DOHH2 (cell line): ENCODE data around the gene AKAP8.

Experiments used
- H3F3A ChIP-seq: fragments of 200-600 bp; sonication (generic), shearing (Covaris generic); 2 replicates; pipeline ENCODE4 v1.6.0; 2016; ENCODE audit warnings: antibody characterized with exemption, mild to moderate bottlenecking; ENCODE audit not compliant: control insufficient read depth, insufficient read depth
- H3K27ac ChIP-seq: fragments of 200-600 bp; sonication (generic); 2 replicates; pipeline ENCODE4 v1.5.1; 2014; ENCODE audit warnings: low read depth, mild to moderate bottlenecking, low read length, moderate library complexity
- H3K27me3 ChIP-seq: fragments of 200-600 bp; sonication (generic); 2 replicates; pipeline ENCODE4 v1.6.1; 2014; ENCODE audit warnings: mild to moderate bottlenecking, low read length, mixed read lengths; ENCODE audit not compliant: control insufficient read depth
- H3K36me3 ChIP-seq: fragments of 200-600 bp; sonication (generic); 2 replicates; pipeline ENCODE4 v1.6.1; 2014; ENCODE audit warnings: mild to moderate bottlenecking, low read length, moderate library complexity, mixed read lengths; ENCODE audit not compliant: control insufficient read depth
- H3K4me1 ChIP-seq: fragments of 200-600 bp; sonication (generic); 2 replicates; pipeline ENCODE4 v1.6.1; 2014; ENCODE audit warnings: mild to moderate bottlenecking, low read length, mixed read lengths; ENCODE audit not compliant: control insufficient read depth
- H3K4me2 ChIP-seq: fragments of 200-600 bp; sonication (generic); 2 replicates; pipeline ENCODE4 v1.6.0; 2014; ENCODE audit warnings: mild to moderate bottlenecking, low read length, moderate library complexity
- H3K4me3 ChIP-seq: fragments of 200-600 bp; sonication (generic); 2 replicates; pipeline ENCODE4 v1.5.1; 2014; ENCODE audit warnings: mild to moderate bottlenecking, low read length, mixed read lengths
- H3K79me2 ChIP-seq: fragments of 200-600 bp; sonication (generic); 2 replicates; pipeline ENCODE4 v1.6.1; 2014; ENCODE audit warnings: mild to moderate bottlenecking, low read length, mixed read lengths; ENCODE audit not compliant: control insufficient read depth
- H3K9me2 ChIP-seq: fragments of 200-600 bp; sonication (generic); replicated peaks from 2 replicates; pipeline ENCODE4 v1.6.1; 2014; ENCODE audit warnings: mild to moderate bottlenecking, low read length, mixed read lengths; ENCODE audit not compliant: control insufficient read depth
- H3K9me3 ChIP-seq: fragments of 200-600 bp; sonication (generic); 2 replicates; pipeline ENCODE4 v1.6.1; 2014; ENCODE audit warnings: antibody characterized with exemption, low read length, mixed read lengths; ENCODE audit not compliant: control insufficient read depth, insufficient read depth
- H4K20me1 ChIP-seq: fragments of 200-600 bp; sonication (generic); 2 replicates; pipeline ENCODE4 v1.6.0; 2014; ENCODE audit warnings: low read depth, mild to moderate bottlenecking, antibody characterized with exemption, low read length, moderate library complexity; ENCODE audit not compliant: control insufficient read depth, insufficient read depth
- EZH2phosphoT487 ChIP-seq: fragments of 200-600 bp; sonication (generic); IDR thresholded peaks from 2 replicates; pipeline ENCODE4 v1.6.1; 2017; ENCODE audit warnings: borderline replicate concordance, mild to moderate bottlenecking, antibody characterized with exemption, low read length, moderate library complexity, mixed read lengths
- TF ChIP-seq, protein P1 (sequence below): fragments of 200-600 bp; sonication (generic); IDR thresholded peaks from one replicate; pipeline ENCODE4 v1.5.1; 2014; ENCODE audit warnings: antibody characterized with exemption, mild to moderate bottlenecking, low read depth, low read length; ENCODE audit not compliant: poor library complexity, severe bottlenecking

Gene AKAP8

DNA sequence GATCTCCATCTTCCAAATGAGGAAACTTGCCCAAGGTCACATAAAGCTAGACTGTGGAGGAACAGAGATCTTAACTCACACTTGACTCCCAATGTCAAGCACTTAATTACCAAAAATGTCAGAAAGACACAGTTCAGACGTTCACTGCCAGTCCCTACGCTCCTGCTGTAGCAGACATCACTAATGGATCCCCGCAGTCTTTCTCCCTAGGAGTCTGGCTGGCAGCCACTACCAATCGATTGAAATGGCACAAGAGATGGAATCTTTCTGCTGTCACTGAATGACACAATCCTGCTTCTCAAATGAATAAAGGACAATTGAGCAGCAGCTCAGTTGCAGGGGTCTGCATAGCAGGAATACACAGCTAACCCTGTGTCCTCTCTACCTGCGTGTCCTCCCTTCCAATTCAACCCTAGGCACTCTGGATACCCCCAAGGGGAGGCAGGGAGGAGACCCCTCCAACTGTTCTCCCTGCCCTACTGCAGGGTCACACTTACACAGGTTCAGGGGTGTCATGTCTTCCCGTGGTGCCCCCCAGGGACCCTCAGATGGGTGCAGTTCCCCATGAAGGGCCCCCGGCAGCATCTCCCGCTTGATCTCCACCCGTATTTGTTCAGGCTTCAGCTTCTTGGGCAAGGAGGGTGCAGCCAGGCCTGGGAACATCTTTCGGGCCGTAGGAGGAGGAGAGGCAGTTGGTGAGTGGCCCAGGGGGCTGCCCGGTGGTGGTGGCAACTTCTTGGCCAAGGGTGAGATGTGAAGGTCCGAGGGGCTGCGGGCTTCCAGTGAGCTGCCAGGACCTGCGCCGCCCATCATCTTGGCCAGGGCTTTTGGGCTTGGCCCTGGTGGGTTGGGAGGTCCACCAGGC is 47.1 kb upstream of the AKAP8 start:
- H3K27ac ChIP-seq, result no peak overlapping the region
- no peaks in the 10 kb centered on the region for H3K9me2 ChIP-seq
- no peaks in the 10 kb centered on the region for H3K27me3 ChIP-seq
- H3K9me3 ChIP-seq, result no peaks in the 10 kb centered on the region
- H3K4me2 ChIP-seq, result no peak overlapping the region
- peaks cover 35% of the 10 kb centered on the region for H3K79me2 ChIP-seq
- H3K4me1 ChIP-seq, result peaks cover 15% of the 10 kb centered on the region
- H3K36me3 ChIP-seq, result peaks cover 85% of the 10 kb centered on the region
- H3F3A ChIP-seq, result no peaks in the 10 kb centered on the region
- peaks cover 7% of the 10 kb centered on the region for H4K20me1 ChIP-seq
- TF ChIP-seq EZH2phosphoT487, result no peak
- TF ChIP-seq, protein P1, sequence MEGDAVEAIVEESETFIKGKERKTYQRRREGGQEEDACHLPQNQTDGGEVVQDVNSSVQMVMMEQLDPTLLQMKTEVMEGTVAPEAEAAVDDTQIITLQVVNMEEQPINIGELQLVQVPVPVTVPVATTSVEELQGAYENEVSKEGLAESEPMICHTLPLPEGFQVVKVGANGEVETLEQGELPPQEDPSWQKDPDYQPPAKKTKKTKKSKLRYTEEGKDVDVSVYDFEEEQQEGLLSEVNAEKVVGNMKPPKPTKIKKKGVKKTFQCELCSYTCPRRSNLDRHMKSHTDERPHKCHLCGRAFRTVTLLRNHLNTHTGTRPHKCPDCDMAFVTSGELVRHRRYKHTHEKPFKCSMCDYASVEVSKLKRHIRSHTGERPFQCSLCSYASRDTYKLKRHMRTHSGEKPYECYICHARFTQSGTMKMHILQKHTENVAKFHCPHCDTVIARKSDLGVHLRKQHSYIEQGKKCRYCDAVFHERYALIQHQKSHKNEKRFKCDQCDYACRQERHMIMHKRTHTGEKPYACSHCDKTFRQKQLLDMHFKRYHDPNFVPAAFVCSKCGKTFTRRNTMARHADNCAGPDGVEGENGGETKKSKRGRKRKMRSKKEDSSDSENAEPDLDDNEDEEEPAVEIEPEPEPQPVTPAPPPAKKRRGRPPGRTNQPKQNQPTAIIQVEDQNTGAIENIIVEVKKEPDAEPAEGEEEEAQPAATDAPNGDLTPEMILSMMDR, result no peak
- no peak overlapping the region for H3K4me3 ChIP-seq

DNA sequence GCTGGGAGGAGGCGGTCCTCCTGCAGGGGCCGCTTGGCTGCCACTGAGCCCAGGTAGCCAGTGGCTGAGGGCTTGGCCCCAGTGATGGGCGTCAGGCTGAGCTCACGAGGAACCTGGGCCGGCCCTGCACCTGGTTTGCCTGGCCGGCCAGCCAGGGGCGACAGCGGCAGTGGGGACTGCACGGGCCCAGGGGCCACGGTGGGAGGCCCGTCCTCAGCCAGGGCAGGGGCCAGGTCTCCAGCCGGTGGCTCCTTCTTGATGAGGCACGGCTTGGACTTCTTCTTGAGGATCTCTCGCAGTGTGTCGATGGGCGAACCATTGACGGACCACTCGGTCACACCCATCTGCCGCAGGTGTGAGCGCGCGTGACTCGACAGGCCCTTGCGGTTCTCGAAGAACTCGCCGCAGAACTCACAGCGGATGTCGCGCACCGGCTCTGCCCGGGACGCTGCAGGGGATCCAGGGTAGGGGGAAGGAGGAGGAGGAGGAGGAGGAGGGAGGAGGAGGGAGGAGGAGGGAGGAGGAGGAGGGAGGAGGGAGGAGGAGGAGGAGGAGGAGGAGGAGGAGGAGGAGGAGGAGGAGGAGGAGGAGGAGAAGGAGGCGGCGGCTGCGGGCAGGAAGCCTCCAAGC is 45.8 kb upstream of the AKAP8 start:
- Histone ChIP-seq H3F3A (peaks cover 2% of the 10 kb centered on the region; the same call in 1 of the 2 replicates), H4K20me1 (0 out of 2 replicates have a peak, but pooled peaks cover 2% of the 10 kb centered on the region), H3K27me3 (no peaks in the 10 kb centered on the region), H3K79me2 (peaks cover 23% of the 10 kb centered on the region), H3K9me3 (no peaks in the 10 kb centered on the region), H3K9me2 (no peaks in the 10 kb centered on the region), H3K27ac (no peak overlapping the region), H3K4me3 (no peak overlapping the region), H3K36me3 (peaks cover 78% of the 10 kb centered on the region), H3K4me2 (no peak overlapping the region), H3K4me1 (peaks cover 2% of the 10 kb centered on the region; the same call in 1 of the 2 replicates)
- TF ChIP-seq, protein P1, result no peak
- TF ChIP-seq EZH2phosphoT487, result no peak

DNA sequence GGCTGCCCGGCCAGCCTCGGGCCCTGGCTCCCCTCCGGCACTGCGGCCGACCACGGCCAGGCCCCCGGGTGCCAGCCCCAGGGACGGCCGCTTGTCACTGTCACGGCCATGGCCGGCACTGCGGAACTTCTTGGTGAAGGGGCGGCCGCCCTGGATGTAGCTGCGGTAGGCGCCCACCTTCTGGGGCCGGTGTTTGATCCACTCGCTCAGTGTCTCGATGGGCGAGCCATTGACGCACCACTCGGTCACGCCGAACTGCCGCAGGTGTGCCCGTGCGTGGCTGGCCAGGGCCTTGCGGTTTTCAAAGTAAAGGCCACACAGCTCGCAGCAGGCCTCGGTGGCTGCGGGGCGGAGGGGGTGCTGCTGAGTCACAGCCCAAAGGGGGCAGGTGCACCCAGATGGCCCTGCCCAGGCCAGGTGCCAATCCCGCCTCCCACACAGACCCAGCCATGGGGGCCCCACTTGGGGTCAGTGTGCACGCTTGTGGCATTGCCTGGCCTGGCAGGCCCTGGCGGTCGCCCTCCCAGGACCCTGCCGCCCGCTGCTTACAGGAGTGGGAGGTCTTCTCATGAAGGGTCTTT is 45.2 kb upstream of the AKAP8 start:
- Histone ChIP-seq H3K9me2 (no peaks in the 10 kb centered on the region), H3K36me3 (peaks cover 72% of the 10 kb centered on the region), H3K4me3 (no peak overlapping the region), H3K79me2 (peaks cover 16% of the 10 kb centered on the region), H3K4me2 (no peak overlapping the region), H4K20me1 (no peaks in the 10 kb centered on the region), H3K27me3 (no peaks in the 10 kb centered on the region), H3K9me3 (no peaks in the 10 kb centered on the region), H3K4me1 (peaks cover 1% of the 10 kb centered on the region), H3K27ac (no peak overlapping the region), H3F3A (peaks cover 7% of the 10 kb centered on the region; the same call in 1 of the 2 replicates)
- no peak for TF ChIP-seq EZH2phosphoT487
- TF ChIP-seq, protein P1, result no peak
